ENCODE measurements around the gene DGAT2. TPM values are rescaled to one million over a fixed set of nuclear protein-coding genes. Genes with fewer than 3 reads are reported as not detected.

DGAT2 gene
- polyA plus RNA-seq, 1 donor (not counting 4 experiments of a cell fraction or from before 2014, with no cell fraction given), result 1.8 TPM

DNA sequence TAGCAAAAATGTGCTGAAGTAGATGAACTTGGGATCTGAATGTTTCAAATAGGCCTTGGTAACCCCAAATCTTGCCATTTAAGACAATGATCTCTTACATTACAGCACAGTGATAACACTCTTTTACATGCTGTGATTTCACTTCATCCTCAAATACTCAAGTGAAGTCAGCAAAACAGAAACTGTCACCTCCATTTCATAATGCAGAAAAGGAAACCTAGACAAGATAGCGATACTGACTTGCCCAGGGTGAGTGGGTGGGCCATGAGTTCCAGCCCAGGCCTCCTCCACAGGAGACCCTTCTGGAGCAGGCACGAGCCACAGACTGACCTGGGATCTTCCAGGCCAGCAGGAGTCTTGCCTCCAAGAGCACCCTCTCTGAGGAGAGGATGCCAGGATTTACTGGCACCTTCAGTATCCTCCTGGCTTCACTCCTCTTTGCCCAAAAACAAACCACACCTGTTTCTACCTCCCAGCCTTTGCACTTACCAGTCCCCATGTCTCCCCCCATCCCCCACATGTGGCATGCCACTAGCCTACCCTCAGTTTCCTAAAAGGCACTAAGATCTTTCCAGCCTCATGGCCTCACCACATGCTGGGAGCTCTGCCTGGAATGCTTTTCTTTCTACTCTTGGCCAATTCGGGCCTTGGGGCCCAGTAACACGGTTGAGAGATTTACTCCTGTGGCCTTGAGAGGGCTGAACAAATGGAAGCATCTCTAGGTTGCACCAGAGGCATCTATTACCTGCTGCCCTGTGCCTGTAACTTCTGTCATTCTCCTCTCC is 1.9 kb upstream of the DGAT2 start:
- Histone ChIP-seq H3K9me3 (ENCODE audit: control insufficient read depth, low read depth, low read length) (no peaks in the 10 kb centered on the region), H3K4me3 (ENCODE audit: control insufficient read depth in 2 of 3, extremely low read depth in 1 of 3, insufficient read depth in 2 of 3, low read depth in 1 of 3, low read length in 3 of 3) (no peak overlapping the region), H3K4me2 (ENCODE audit: control insufficient read depth, extremely low read depth, insufficient read depth, low read depth, low read length) (no peak overlapping the region), H3K27me3 (ENCODE audit: control insufficient read depth, extremely low read depth, insufficient read depth, low read length) (peaks cover 31% of the 10 kb centered on the region), H3K79me2 (ENCODE audit: control insufficient read depth, insufficient read depth, low read length) (no peaks in the 10 kb centered on the region), H3K27ac (ENCODE audit: control insufficient read depth, insufficient read depth, low read length) (no peak overlapping the region), H4K20me1 (ENCODE audit: control insufficient read depth, extremely low read depth, insufficient read depth, low read length) (no peaks in the 10 kb centered on the region), H3K4me1 (ENCODE audit: control insufficient read depth, extremely low read depth, insufficient read depth, low read length) (peaks cover 9% of the 10 kb centered on the region), H3K9ac (ENCODE audit: control insufficient read depth, extremely low read depth, insufficient read depth, low read length) (no peak overlapping the region), H2AFZ (ENCODE audit: control insufficient read depth, low read length) (no peak overlapping the region), H3K9me1 (ENCODE audit: control insufficient read depth, extremely low read depth, insufficient read depth, low read length) (no peaks in the 10 kb centered on the region), H3K36me3 (ENCODE audit: control insufficient read depth in 2 of 2, extremely low read depth in 1 of 2, insufficient read depth in 2 of 2, low read length in 2 of 2) (no peaks in the 10 kb centered on the region)
- FAIRE-seq (no peak), DNase-seq (ENCODE audit: low read depth, low spot score) (no peak)
- TF ChIP-seq, protein P1, sequence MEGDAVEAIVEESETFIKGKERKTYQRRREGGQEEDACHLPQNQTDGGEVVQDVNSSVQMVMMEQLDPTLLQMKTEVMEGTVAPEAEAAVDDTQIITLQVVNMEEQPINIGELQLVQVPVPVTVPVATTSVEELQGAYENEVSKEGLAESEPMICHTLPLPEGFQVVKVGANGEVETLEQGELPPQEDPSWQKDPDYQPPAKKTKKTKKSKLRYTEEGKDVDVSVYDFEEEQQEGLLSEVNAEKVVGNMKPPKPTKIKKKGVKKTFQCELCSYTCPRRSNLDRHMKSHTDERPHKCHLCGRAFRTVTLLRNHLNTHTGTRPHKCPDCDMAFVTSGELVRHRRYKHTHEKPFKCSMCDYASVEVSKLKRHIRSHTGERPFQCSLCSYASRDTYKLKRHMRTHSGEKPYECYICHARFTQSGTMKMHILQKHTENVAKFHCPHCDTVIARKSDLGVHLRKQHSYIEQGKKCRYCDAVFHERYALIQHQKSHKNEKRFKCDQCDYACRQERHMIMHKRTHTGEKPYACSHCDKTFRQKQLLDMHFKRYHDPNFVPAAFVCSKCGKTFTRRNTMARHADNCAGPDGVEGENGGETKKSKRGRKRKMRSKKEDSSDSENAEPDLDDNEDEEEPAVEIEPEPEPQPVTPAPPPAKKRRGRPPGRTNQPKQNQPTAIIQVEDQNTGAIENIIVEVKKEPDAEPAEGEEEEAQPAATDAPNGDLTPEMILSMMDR (optimal IDR thresholded peaks at IDR 0.05 in 1 of 3, IDR thresholded peaks at IDR 0.05 in 1 of 3, conservative IDR thresholded peaks at IDR 0.05 in 1 of 3; ENCODE audit: extremely low read depth in 1 of 3, insufficient read depth in 2 of 3, low read length in 3 of 3), result no peak
- TF ChIP-seq EZH2 (IDR thresholded peaks at IDR 0.05; ENCODE audit: low read length), result no peak
- dilution Hi-C loops (cut with MboI; ENCODE audit: extremely low pct_ligation_motif_present, low sequenced_read_pairs), result no loop called here

DNA sequence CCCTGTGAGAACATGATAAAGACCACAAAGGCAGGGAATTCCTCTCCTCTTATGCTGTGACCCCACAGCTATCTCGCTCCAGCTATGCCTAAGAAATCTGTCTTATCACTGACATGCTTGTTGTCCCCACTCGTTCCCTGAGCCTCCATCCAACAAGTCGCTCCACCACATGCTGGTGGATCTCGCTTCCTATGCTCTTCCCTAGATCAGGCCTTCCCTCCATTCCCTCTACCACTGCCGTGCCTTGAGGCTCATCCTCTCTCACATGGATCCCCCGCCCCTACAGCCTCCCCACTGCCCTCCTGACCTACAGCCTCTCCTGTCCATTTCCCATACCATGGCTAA is 1.4 kb upstream of the DGAT2 start:
- H3K36me3 ChIP-seq (ENCODE audit: control insufficient read depth in 2 of 2, extremely low read depth in 1 of 2, insufficient read depth in 2 of 2, low read length in 2 of 2), result no peaks in the 10 kb centered on the region
- no peak for TF ChIP-seq EZH2 (IDR thresholded peaks at IDR 0.05; ENCODE audit: low read length)
- TF ChIP-seq, protein P1 (optimal IDR thresholded peaks at IDR 0.05 in 1 of 3, IDR thresholded peaks at IDR 0.05 in 1 of 3, conservative IDR thresholded peaks at IDR 0.05 in 1 of 3; ENCODE audit: extremely low read depth in 1 of 3, insufficient read depth in 2 of 3, low read length in 3 of 3), result no peak
- H3K9me3 ChIP-seq (ENCODE audit: control insufficient read depth, low read depth, low read length), result no peaks in the 10 kb centered on the region
- H3K79me2 ChIP-seq (ENCODE audit: control insufficient read depth, insufficient read depth, low read length), result no peaks in the 10 kb centered on the region
- FAIRE-seq (no peak), DNase-seq (ENCODE audit: low read depth, low spot score) (no peak)
- H3K4me1 ChIP-seq (ENCODE audit: control insufficient read depth, extremely low read depth, insufficient read depth, low read length), result peaks cover 9% of the 10 kb centered on the region
- H2AFZ ChIP-seq (ENCODE audit: control insufficient read depth, low read length), result no peak overlapping the region
- no peak overlapping the region for H3K27ac ChIP-seq (ENCODE audit: control insufficient read depth, insufficient read depth, low read length)
- H3K9ac ChIP-seq (ENCODE audit: control insufficient read depth, extremely low read depth, insufficient read depth, low read length), result no peak overlapping the region
- no peaks in the 10 kb centered on the region for H4K20me1 ChIP-seq (ENCODE audit: control insufficient read depth, extremely low read depth, insufficient read depth, low read length)
- H3K4me3 ChIP-seq (ENCODE audit: control insufficient read depth in 2 of 3, extremely low read depth in 1 of 3, insufficient read depth in 2 of 3, low read depth in 1 of 3, low read length in 3 of 3), result no peak overlapping the region
- H3K27me3 ChIP-seq (ENCODE audit: control insufficient read depth, extremely low read depth, insufficient read depth, low read length), result peaks cover 33% of the 10 kb centered on the region
- no peaks in the 10 kb centered on the region for H3K9me1 ChIP-seq (ENCODE audit: control insufficient read depth, extremely low read depth, insufficient read depth, low read length)
- dilution Hi-C loops (cut with MboI; ENCODE audit: extremely low pct_ligation_motif_present, low sequenced_read_pairs), result no loop called here
- no peak overlapping the region for H3K4me2 ChIP-seq (ENCODE audit: control insufficient read depth, extremely low read depth, insufficient read depth, low read depth, low read length)
